KMS-11 (cell line): ENCODE measurements around the gene SIMC1.
A peak's percentile ranks its signal among the peaks of the same experiment; 100 is the strongest.
"Not testable (repeated sequence)": the region's sequence is repeated elsewhere in the genome, so short reads cannot be mapped to it uniquely, and the experiment has no call there.

Source experiments
- H2AFZ ChIP-seq: fragments of 200-600 bp; sonication (generic); 2 replicates; pipeline ENCODE4 v1.6.1; 2016; ENCODE audit warnings: antibody characterized with exemption, mixed run types, low read depth
- H3K27ac ChIP-seq: fragments of 200-600 bp; sonication (generic); 2 replicates; pipeline ENCODE4 v1.6.1; 2016; ENCODE audit warnings: mild to moderate bottlenecking, mixed run types
- H3K27me3 ChIP-seq: fragments of 200-600 bp; sonication (generic); 2 replicates; pipeline ENCODE4 v1.6.1; 2017; ENCODE audit warnings: mild to moderate bottlenecking, low read depth, mixed run types, moderate library complexity; ENCODE audit not compliant: insufficient read depth
- H3K36me3 ChIP-seq: fragments of 200-600 bp; sonication (generic); 2 replicates; pipeline ENCODE4 v1.6.1; 2017; ENCODE audit warnings: mild to moderate bottlenecking, mixed run types; ENCODE audit not compliant: insufficient read depth
- H3K4me1 ChIP-seq: fragments of 200-600 bp; sonication (generic); 2 replicates; pipeline ENCODE4 v1.6.1; 2016; ENCODE audit warnings: mild to moderate bottlenecking, low read depth, mixed run types; ENCODE audit not compliant: poor library complexity, severe bottlenecking
- H3K4me2 ChIP-seq: fragments of 200-600 bp; sonication (generic); 2 replicates; pipeline ENCODE4 v1.7.0; 2016; ENCODE audit warnings: mild to moderate bottlenecking, mixed run types
- H3K4me3 ChIP-seq: fragments of 200-600 bp; sonication (generic); IDR thresholded peaks from 2 replicates; pipeline ENCODE4 v1.6.1; 2017; ENCODE audit warnings: low read depth, low read length, mixed read lengths; ENCODE audit not compliant: insufficient read depth
- H3K79me2 ChIP-seq: fragments of 200-600 bp; sonication (generic); 2 replicates; pipeline ENCODE4 v1.6.1; 2016; ENCODE audit warnings: low read depth, mixed run types; ENCODE audit not compliant: insufficient read depth
- H3K9ac ChIP-seq: fragments of 200-600 bp; sonication (generic); 2 replicates; pipeline ENCODE4 v1.6.1; 2016; ENCODE audit warnings: mild to moderate bottlenecking, mixed run types
- H4K20me1 ChIP-seq: fragments of 200-600 bp; sonication (generic); 2 replicates; pipeline ENCODE4 v1.6.1; 2016; ENCODE audit warnings: mild to moderate bottlenecking, mixed run types; ENCODE audit not compliant: insufficient read depth
- CTCF ChIP-seq: fragments of 200-600 bp; sonication (generic); conservative IDR thresholded peaks from 2 replicates; pipeline ENCODE4 v1.6.1; 2017; ENCODE audit warnings: low read depth, mild to moderate bottlenecking, antibody characterized with exemption, low read length, moderate library complexity, mixed read lengths

The SIMC1 gene

GRCh38 chr5:176217188-176217729 is 21.0 kb upstream of the SIMC1 start:
- H3K36me3 ChIP-seq, H3K4me1 ChIP-seq, H3K4me2 ChIP-seq, H3K27ac ChIP-seq, H2AFZ ChIP-seq, H3K4me3 ChIP-seq, H3K79me2 ChIP-seq, H3K9ac ChIP-seq, H3K27me3 ChIP-seq, H4K20me1 ChIP-seq: not testable (repeated sequence)

GRCh38 chr5:176217764-176218163 is 20.5 kb upstream of the SIMC1 start:
- H3K27me3 ChIP-seq, H3K4me1 ChIP-seq, H3K9ac ChIP-seq, H3K27ac ChIP-seq, H3K79me2 ChIP-seq, H2AFZ ChIP-seq, H4K20me1 ChIP-seq, H3K36me3 ChIP-seq, H3K4me3 ChIP-seq, H3K4me2 ChIP-seq: not testable (repeated sequence)

- H3K27ac ChIP-seq, H3K4me2 ChIP-seq, H3K9ac ChIP-seq, H3K27me3 ChIP-seq, H2AFZ ChIP-seq, H3K4me1 ChIP-seq, H3K36me3 ChIP-seq, H4K20me1 ChIP-seq, H3K4me3 ChIP-seq, H3K79me2 ChIP-seq: not testable (repeated sequence)
Measured at GRCh38 chr5:176222006-176222405, 16.2 kb upstream of the SIMC1 start.

DNA sequence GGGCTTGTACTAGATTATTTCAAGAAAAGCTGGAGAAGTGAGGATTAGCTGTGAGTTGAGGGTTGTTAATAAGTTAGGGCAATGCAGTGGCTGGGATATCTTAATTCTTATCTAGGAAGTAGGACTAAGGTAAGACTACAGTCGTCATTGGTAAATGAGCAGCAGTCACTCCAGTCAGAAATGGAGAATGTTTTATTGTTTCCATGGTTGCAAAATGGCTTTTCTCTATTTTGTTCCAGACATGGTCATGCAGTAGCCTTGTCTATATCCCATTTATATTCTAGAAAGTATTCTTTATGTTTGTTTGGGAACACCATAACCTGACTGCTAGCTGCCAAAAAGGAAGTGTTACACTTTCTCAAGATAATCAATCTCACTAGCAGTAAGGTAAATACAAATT is 9.9 kb upstream of the SIMC1 start:
- H3K27ac ChIP-seq, result not testable (repeated sequence)

DNA sequence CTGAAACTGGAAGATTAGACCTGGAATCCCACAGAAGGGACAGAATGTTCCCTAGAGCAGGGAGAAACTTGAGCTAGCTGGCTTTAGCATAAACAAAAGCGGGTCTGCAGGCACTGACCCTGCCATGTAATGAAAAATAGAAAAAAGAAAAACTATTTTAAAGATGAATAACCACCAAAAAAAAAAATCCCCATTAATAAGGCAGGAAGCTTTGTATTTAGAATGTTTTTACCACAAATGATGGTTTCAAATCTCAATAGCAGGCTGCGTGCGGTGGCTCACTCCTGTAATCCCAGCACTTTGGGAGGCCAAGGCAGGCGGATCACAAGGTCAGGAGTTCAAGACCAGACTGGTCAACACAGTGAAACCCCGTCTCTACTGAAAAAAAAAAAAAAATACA is 5.0 kb upstream of the SIMC1 start:
- H2AFZ ChIP-seq, H3K79me2 ChIP-seq, H3K4me2 ChIP-seq, H3K9ac ChIP-seq, H3K4me1 ChIP-seq, H3K27me3 ChIP-seq, H3K36me3 ChIP-seq, H4K20me1 ChIP-seq, H3K4me3 ChIP-seq, H3K27ac ChIP-seq: not testable (repeated sequence)

More for the DNA sequence above, 9.9 kb upstream of the SIMC1 start:
- H3K4me1 ChIP-seq, H2AFZ ChIP-seq, H3K9ac ChIP-seq, H3K4me2 ChIP-seq, H3K36me3 ChIP-seq, H3K79me2 ChIP-seq, H3K27me3 ChIP-seq, H4K20me1 ChIP-seq, H3K4me3 ChIP-seq: not testable (repeated sequence)

- not testable (repeated sequence) for H4K20me1 ChIP-seq, H3K27ac ChIP-seq, H3K27me3 ChIP-seq, H3K36me3 ChIP-seq, H3K4me2 ChIP-seq, H3K79me2 ChIP-seq, H3K4me1 ChIP-seq, H3K9ac ChIP-seq, H3K4me3 ChIP-seq
- H2AFZ ChIP-seq, result peak overlapping the region; percentile 26; the same call in 1 of the 2 replicates
- peak; percentile 36; the same call in 1 of the 2 replicates for TF ChIP-seq CTCF
Measured at GRCh38 chr5:176235155-176235554, 3.1 kb upstream of the SIMC1 start.

DNA sequence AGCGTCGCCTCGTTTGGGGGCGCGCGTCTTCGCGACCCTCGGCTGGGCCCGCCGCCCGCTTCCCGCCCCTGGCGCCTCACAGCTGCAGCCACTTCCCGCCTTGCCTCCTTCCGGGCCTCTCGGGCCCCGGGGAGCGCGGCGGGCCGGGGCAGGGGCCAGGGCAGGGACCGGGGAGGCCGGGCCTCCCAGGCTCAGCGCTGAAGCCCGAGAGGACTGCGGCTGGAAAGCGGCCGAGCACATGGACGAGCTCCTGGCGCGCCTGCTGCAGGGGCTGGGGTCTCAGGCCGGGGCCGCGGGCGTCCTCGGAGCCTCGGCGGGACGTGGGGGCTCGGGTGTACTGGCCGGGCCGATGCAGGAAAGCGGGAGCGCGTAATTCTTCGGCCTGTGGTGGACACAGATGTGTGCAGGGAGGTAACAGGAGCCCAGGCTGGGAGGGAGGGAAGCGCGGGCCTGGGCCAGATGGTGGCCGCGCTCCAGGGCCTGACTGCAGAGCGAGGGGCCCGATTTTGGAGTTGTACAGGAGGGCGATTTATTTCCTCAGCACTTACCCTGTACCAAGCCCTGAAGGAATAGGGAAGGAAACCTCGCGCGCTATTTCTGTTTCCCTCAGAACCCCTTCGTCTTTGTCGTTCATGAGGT is 540 bp downstream of the SIMC1 start:
- not testable (repeated sequence) for H3K27me3 ChIP-seq, H4K20me1 ChIP-seq, H3K79me2 ChIP-seq, H3K27ac ChIP-seq, H2AFZ ChIP-seq, H3K4me1 ChIP-seq, H3K36me3 ChIP-seq, H3K4me3 ChIP-seq, H3K4me2 ChIP-seq
- H3K9ac ChIP-seq, result peak overlapping the region; percentile 30; the same call in 1 of the 2 replicates

- H3K27me3 ChIP-seq, H4K20me1 ChIP-seq, H3K79me2 ChIP-seq, H3K9ac ChIP-seq, H2AFZ ChIP-seq, H3K4me3 ChIP-seq, H3K27ac ChIP-seq, H3K4me2 ChIP-seq, H3K4me1 ChIP-seq, H3K36me3 ChIP-seq: not testable (repeated sequence)
Measured at GRCh38 chr5:176239304-176239703, 1.1 kb downstream of the SIMC1 start.

DNA sequence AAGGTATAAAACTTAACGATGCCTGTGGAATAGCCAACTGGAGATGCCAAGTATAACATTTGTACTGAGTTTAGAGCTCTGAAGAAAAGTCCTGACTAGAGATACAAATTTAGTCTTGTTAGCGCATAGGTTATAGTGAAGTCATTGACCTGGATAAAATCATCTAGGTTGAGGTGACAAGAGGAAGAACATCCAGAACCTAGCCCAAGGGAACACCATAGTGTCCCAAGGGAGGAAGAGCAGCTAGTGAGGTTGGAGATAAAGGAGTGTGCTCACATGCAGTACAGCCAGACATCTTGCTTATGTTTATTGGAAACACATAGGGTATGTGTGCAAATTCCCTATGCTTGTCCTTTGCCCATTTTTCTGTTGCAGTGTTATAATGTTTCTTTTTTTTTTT is 6.1 kb downstream of the SIMC1 start:
- not testable (repeated sequence) for H3K36me3 ChIP-seq, H3K4me2 ChIP-seq, H3K79me2 ChIP-seq, H3K27me3 ChIP-seq, H3K4me3 ChIP-seq, H4K20me1 ChIP-seq, H3K9ac ChIP-seq, H2AFZ ChIP-seq, H3K27ac ChIP-seq, H3K4me1 ChIP-seq

DNA sequence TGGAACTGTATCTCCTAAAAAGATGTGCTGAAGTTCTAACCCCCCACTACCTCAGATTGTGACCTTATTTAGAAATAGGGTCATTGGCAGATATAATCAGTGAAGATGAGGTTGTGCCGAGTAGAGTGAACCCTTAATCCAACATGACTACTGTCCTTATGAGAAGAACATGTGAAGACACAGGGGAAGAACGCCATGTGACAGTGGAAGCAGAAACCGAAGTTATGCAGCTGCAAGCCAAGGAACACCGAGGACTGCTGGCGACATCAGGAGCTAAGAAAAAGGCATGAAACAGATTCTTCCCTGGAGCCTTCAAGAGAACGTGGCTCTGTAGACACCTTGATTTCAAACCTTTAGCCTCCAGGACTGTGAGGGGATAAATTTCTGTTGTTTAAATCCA is 6.8 kb downstream of the SIMC1 start:
- not testable (repeated sequence) for H3K27ac ChIP-seq, H2AFZ ChIP-seq, H3K27me3 ChIP-seq, H3K9ac ChIP-seq, H3K4me3 ChIP-seq, H3K36me3 ChIP-seq, H3K79me2 ChIP-seq, H3K4me2 ChIP-seq, H4K20me1 ChIP-seq, H3K4me1 ChIP-seq
